WTC11 (cell line): ENCODE results near the gene ZNF804B. TPM values are rescaled to one million over a fixed set of nuclear protein-coding genes. Genes with fewer than 3 reads are reported as not detected.

Experiments
- ATAC-seq: fragments of 200-7000 bp; cut with Tn5 transposase; 2 replicates; pipeline ENCODE4 v1.10.0; 2021; ENCODE audit warnings: mild to moderate bottlenecking, moderate library complexity
- CTCF ChIA-PET: fragments of 300-600 bp; sonication (Branson Sonifier 250); formaldehyde crosslinking; loops from one replicate; lab custom pipeline; 2021; ENCODE audit warnings: antibody characterized with exemption; lab: Charles Lee
- POLR2A ChIA-PET: fragments of 350-600 bp; sonication (Branson Sonifier 250); formaldehyde crosslinking; loops from one replicate; lab custom pipeline; 2021; ENCODE audit warnings: antibody characterized with exemption; lab: Charles Lee
- DNase-seq: peaks from one replicate; pipeline ENCODE4 v3.0.0; 2021; ENCODE audit warnings: low spot score
- H3K27ac Mint-ChIP-seq: 2 replicates; pipeline ENCODE4 v1.8.0; 2021; ENCODE audit warnings: mixed read lengths
- H3K27me3 Mint-ChIP-seq: 2 replicates; pipeline ENCODE4 v1.8.0; 2021; ENCODE audit warnings: low read depth, mild to moderate bottlenecking, moderate library complexity, mixed read lengths
- H3K36me3 Mint-ChIP-seq: 2 replicates; pipeline ENCODE4 v1.8.0; 2021; ENCODE audit warnings: mixed read lengths
- H3K4me1 Mint-ChIP-seq: 2 replicates; pipeline ENCODE4 v1.8.0; 2022; ENCODE audit warnings: mixed read lengths
- H3K4me3 Mint-ChIP-seq: 2 replicates; pipeline ENCODE4 v1.8.0; 2021; ENCODE audit warnings: mild to moderate bottlenecking, moderate library complexity, mixed read lengths
- H3K9me3 Mint-ChIP-seq: 2 replicates; pipeline ENCODE4 v1.8.0; 2021; ENCODE audit warnings: mixed read lengths
- CBFB ChIP-seq: sonication (generic); formaldehyde crosslinking; IDR thresholded peaks from 2 replicates; pipeline ENCODE4 v1.8.1; 2022; ENCODE audit warnings: mild to moderate bottlenecking, low read depth, missing genetic modification reagents
- CREM ChIP-seq: sonication (generic); formaldehyde crosslinking; IDR thresholded peaks from 2 replicates; pipeline ENCODE4 v1.8.1; 2022; ENCODE audit warnings: mild to moderate bottlenecking, missing genetic modification reagents, moderate library complexity
- GTF2I ChIP-seq: fragments of 250-450 bp; sonication (Bioruptor Pico); conservative IDR thresholded peaks from 2 replicates; pipeline ENCODE4 v1.4.0; 2021; ENCODE audit warnings: mild to moderate bottlenecking
- KAT7 ChIP-seq: sonication (generic); formaldehyde crosslinking; IDR thresholded peaks from 2 replicates; pipeline ENCODE4 v1.8.1; 2023; ENCODE audit warnings: missing genetic modification reagents, mild to moderate bottlenecking, borderline replicate concordance
- MXD4 ChIP-seq: fragments of 250-450 bp; sonication (Bioruptor Pico); IDR thresholded peaks from 2 replicates; pipeline ENCODE4 v1.8.0; 2021; ENCODE audit warnings: mild to moderate bottlenecking, moderate library complexity, borderline replicate concordance
- NFYB ChIP-seq: sonication (generic); formaldehyde crosslinking; conservative IDR thresholded peaks from 2 replicates; pipeline ENCODE4 v1.8.0; 2022; ENCODE audit warnings: low read depth, missing genetic modification reagents
- RORB ChIP-seq: fragments of 250-450 bp; sonication (Bioruptor Pico); IDR thresholded peaks from 2 replicates; pipeline ENCODE4 v1.9.0; 2021; ENCODE audit warnings: mild to moderate bottlenecking
- SMAD3 ChIP-seq: sonication (generic); formaldehyde crosslinking; IDR thresholded peaks from 2 replicates; pipeline ENCODE4 v1.8.0; 2022; ENCODE audit warnings: missing genetic modification reagents, mild to moderate bottlenecking, borderline replicate concordance
- SP1 ChIP-seq: sonication (generic); formaldehyde crosslinking; conservative IDR thresholded peaks from 2 replicates; pipeline ENCODE4 v1.8.1; 2022; ENCODE audit warnings: missing genetic modification reagents
- ZNF138 ChIP-seq: sonication (generic); formaldehyde crosslinking; conservative IDR thresholded peaks from 2 replicates; pipeline ENCODE4 v1.8.1; 2022; ENCODE audit warnings: mild to moderate bottlenecking, moderate library complexity, missing genetic modification reagents
- ZNF396 ChIP-seq: fragments of 250-450 bp; sonication (Bioruptor Pico); IDR thresholded peaks from 2 replicates; pipeline ENCODE4 v1.8.0; 2021; ENCODE audit warnings: mild to moderate bottlenecking, moderate library complexity, borderline replicate concordance
- total RNA-seq: library from RNA; stranded (reverse); gene quantifications from 3 replicates; pipeline ENCODE4 v1.2.3, GENCODE V29; 2021
- TF ChIP-seq, protein P1 (sequence below): sonication (generic); formaldehyde crosslinking; IDR thresholded peaks from 2 replicates; pipeline ENCODE4 v1.8.1; 2023; ENCODE audit warnings: mild to moderate bottlenecking, missing genetic modification reagents
- TF ChIP-seq, protein P2 (sequence below): sonication (generic); formaldehyde crosslinking; IDR thresholded peaks from 2 replicates; pipeline ENCODE4 v1.8.0; 2022; ENCODE audit warnings: mild to moderate bottlenecking, missing genetic modification reagents
- TF ChIP-seq, protein P3 (sequence below): sonication (generic); formaldehyde crosslinking; IDR thresholded peaks from 2 replicates; pipeline ENCODE4 v1.8.1; 2022; ENCODE audit warnings: missing genetic modification reagents, borderline replicate concordance
- TF ChIP-seq, protein P4 (sequence below): sonication (generic); formaldehyde crosslinking; IDR thresholded peaks from 2 replicates; pipeline ENCODE4 v1.8.0; 2022; ENCODE audit warnings: mild to moderate bottlenecking, missing genetic modification reagents
- TF ChIP-seq, protein P5 (sequence below): fragments of 250-450 bp; sonication (Bioruptor Pico); IDR thresholded peaks from 2 replicates; pipeline ENCODE4 v1.8.0; 2021; ENCODE audit warnings: mild to moderate bottlenecking
- TF ChIP-seq, protein P6 (sequence below): sonication (generic); formaldehyde crosslinking; IDR thresholded peaks from 2 replicates; pipeline ENCODE4 v1.8.0; 2023; ENCODE audit warnings: missing genetic modification reagents, mild to moderate bottlenecking, borderline replicate concordance

ZNF804B gene
- total RNA-seq, 1 experiment from 2014 or later = 0.04 TPM

DNA sequence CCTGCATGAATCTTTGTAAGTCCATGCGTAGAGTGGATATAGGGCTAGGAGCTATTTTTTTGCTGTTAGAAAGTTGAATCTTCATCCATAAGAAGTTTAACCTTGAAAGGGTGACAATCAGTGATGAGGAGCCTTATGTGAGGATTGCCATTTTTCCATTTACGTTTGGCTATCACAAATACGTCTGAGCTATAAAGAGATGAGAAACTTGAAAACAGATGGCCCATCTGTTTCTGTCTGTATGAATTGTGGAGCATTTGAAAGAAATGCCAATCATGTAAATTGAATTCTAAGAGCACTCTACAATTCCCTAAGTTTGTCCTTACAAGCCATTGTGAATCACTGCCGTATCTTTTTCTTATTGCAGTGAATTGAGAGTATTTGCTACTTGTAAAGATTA is 205.9 kb downstream of the ZNF804B start:
- CTCF ChIA-PET = no interaction called here
- H3K27me3 Mint-ChIP-seq = no peaks in the 10 kb centered on the region
- peaks cover 32% of the 10 kb centered on the region for H3K4me1 Mint-ChIP-seq
- peaks cover 18% of the 10 kb centered on the region for H3K9me3 Mint-ChIP-seq
- DNase-seq = no peak
- TF ChIP-seq GTF2I (CRISPR knock-in tag) = no peak
- no peak for TF ChIP-seq ZNF138 (CRISPR knock-in tag)
- no peak for TF ChIP-seq ZNF396 (CRISPR knock-in tag)
- TF ChIP-seq MXD4 (CRISPR knock-in tag) = no peak
- no peak for TF ChIP-seq CBFB (CRISPR knock-in tag)
- H3K36me3 Mint-ChIP-seq = peaks cover 13% of the 10 kb centered on the region
- peak overlapping the region; percentile 86 for H3K27ac Mint-ChIP-seq
- ATAC-seq = no peak
- peak overlapping the region; percentile 2; the same call in 1 of the 2 replicates for H3K4me3 Mint-ChIP-seq
- POLR2A ChIA-PET = no interaction called here

DNA sequence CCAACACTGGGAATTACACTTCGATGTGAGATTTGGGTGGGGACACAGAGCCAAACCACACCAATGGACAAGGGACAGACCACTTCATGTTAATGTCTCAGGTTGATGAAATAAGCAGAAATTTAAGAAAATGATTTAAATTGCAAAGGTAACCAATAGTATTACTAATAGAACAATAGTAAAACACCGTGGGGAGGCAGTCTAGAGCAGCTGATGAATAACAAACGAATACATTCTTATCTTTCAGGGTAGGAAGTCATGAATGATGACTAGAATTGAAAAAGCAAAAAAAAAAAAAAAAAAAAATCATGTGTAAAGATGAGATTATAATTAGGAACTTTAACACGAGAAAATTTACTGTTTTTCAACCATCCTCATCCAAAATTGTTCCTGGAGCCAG is 207.9 kb downstream of the ZNF804B start:
- POLR2A ChIA-PET = no interaction called here
- CTCF ChIA-PET = no interaction called here
- peaks cover 18% of the 10 kb centered on the region for H3K9me3 Mint-ChIP-seq
- no peak for TF ChIP-seq RORB (CRISPR knock-in tag)
- TF ChIP-seq, protein P1, sequence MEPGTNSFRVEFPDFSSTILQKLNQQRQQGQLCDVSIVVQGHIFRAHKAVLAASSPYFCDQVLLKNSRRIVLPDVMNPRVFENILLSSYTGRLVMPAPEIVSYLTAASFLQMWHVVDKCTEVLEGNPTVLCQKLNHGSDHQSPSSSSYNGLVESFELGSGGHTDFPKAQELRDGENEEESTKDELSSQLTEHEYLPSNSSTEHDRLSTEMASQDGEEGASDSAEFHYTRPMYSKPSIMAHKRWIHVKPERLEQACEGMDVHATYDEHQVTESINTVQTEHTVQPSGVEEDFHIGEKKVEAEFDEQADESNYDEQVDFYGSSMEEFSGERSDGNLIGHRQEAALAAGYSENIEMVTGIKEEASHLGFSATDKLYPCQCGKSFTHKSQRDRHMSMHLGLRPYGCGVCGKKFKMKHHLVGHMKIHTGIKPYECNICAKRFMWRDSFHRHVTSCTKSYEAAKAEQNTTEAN (CRISPR knock-in tag) = no peak
- no peak for TF ChIP-seq CREM (CRISPR knock-in tag)
- no peak for TF ChIP-seq SP1
- TF ChIP-seq, protein P2, sequence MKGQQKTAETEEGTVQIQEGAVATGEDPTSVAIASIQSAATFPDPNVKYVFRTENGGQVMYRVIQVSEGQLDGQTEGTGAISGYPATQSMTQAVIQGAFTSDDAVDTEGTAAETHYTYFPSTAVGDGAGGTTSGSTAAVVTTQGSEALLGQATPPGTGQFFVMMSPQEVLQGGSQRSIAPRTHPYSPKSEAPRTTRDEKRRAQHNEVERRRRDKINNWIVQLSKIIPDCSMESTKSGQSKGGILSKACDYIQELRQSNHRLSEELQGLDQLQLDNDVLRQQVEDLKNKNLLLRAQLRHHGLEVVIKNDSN (CRISPR knock-in tag) = no peak
- TF ChIP-seq NFYB (CRISPR knock-in tag) = no peak
- TF ChIP-seq SMAD3 (CRISPR knock-in tag) = no peak
- no peak for TF ChIP-seq KAT7
- TF ChIP-seq, protein P3, sequence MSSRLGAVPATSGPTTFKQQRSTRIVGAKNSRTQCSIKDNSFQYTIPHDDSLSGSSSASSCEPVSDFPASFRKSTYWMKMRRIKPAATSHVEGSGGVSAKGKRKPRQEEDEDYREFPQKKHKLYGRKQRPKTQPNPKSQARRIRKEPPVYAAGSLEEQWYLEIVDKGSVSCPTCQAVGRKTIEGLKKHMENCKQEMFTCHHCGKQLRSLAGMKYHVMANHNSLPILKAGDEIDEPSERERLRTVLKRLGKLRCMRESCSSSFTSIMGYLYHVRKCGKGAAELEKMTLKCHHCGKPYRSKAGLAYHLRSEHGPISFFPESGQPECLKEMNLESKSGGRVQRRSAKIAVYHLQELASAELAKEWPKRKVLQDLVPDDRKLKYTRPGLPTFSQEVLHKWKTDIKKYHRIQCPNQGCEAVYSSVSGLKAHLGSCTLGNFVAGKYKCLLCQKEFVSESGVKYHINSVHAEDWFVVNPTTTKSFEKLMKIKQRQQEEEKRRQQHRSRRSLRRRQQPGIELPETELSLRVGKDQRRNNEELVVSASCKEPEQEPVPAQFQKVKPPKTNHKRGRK (CRISPR knock-in tag) = no peak
- TF ChIP-seq, protein P4, sequence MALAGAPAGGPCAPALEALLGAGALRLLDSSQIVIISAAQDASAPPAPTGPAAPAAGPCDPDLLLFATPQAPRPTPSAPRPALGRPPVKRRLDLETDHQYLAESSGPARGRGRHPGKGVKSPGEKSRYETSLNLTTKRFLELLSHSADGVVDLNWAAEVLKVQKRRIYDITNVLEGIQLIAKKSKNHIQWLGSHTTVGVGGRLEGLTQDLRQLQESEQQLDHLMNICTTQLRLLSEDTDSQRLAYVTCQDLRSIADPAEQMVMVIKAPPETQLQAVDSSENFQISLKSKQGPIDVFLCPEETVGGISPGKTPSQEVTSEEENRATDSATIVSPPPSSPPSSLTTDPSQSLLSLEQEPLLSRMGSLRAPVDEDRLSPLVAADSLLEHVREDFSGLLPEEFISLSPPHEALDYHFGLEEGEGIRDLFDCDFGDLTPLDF (CRISPR knock-in tag) = no peak
- TF ChIP-seq, protein P5, sequence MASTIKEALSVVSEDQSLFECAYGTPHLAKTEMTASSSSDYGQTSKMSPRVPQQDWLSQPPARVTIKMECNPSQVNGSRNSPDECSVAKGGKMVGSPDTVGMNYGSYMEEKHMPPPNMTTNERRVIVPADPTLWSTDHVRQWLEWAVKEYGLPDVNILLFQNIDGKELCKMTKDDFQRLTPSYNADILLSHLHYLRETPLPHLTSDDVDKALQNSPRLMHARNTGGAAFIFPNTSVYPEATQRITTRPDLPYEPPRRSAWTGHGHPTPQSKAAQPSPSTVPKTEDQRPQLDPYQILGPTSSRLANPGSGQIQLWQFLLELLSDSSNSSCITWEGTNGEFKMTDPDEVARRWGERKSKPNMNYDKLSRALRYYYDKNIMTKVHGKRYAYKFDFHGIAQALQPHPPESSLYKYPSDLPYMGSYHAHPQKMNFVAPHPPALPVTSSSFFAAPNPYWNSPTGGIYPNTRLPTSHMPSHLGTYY (CRISPR knock-in tag) = no peak
- TF ChIP-seq, protein P6, sequence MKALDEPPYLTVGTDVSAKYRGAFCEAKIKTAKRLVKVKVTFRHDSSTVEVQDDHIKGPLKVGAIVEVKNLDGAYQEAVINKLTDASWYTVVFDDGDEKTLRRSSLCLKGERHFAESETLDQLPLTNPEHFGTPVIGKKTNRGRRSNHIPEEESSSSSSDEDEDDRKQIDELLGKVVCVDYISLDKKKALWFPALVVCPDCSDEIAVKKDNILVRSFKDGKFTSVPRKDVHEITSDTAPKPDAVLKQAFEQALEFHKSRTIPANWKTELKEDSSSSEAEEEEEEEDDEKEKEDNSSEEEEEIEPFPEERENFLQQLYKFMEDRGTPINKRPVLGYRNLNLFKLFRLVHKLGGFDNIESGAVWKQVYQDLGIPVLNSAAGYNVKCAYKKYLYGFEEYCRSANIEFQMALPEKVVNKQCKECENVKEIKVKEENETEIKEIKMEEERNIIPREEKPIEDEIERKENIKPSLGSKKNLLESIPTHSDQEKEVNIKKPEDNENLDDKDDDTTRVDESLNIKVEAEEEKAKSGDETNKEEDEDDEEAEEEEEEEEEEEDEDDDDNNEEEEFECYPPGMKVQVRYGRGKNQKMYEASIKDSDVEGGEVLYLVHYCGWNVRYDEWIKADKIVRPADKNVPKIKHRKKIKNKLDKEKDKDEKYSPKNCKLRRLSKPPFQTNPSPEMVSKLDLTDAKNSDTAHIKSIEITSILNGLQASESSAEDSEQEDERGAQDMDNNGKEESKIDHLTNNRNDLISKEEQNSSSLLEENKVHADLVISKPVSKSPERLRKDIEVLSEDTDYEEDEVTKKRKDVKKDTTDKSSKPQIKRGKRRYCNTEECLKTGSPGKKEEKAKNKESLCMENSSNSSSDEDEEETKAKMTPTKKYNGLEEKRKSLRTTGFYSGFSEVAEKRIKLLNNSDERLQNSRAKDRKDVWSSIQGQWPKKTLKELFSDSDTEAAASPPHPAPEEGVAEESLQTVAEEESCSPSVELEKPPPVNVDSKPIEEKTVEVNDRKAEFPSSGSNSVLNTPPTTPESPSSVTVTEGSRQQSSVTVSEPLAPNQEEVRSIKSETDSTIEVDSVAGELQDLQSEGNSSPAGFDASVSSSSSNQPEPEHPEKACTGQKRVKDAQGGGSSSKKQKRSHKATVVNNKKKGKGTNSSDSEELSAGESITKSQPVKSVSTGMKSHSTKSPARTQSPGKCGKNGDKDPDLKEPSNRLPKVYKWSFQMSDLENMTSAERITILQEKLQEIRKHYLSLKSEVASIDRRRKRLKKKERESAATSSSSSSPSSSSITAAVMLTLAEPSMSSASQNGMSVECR (CRISPR knock-in tag) = no peak
- no peak overlapping the region for H3K4me3 Mint-ChIP-seq
- H3K27me3 Mint-ChIP-seq = no peaks in the 10 kb centered on the region
- DNase-seq = no peak
- peaks cover 13% of the 10 kb centered on the region for H3K36me3 Mint-ChIP-seq
- ATAC-seq = no peak
- H3K27ac Mint-ChIP-seq = peak overlapping the region; percentile 23; the same call in 1 of the 2 replicates
- H3K4me1 Mint-ChIP-seq = peaks cover 35% of the 10 kb centered on the region
